ENCODE measurements around the gene PIERCE2.
A peak's percentile ranks its signal among the peaks of the same experiment; 100 is the strongest.

GRCh38 chr15:55420171-55420866, 12.0 kb downstream of the PIERCE2 start:
- TF ChIP-seq POLR2A (IDR thresholded peaks at IDR 0.05; ENCODE audit: low read depth, low read length) = no peak
- no peak for TF ChIP-seq CTCF (conservative IDR thresholded peaks at IDR 0.05; ENCODE audit: low read depth, low read length)
- TF ChIP-seq CEBPB (IDR thresholded peaks at IDR 0.05; ENCODE audit: low read depth, low read length) = 0 out of 2 replicates have a peak, but pooled peaks have one; percentile 10
- TF ChIP-seq SMC3 (IDR thresholded peaks at IDR 0.05; ENCODE audit: low read depth, low read length) = no peak
